HepG2 (cell line): Measurements from ENCODE around the gene MTHFD1L.

Experiments used
- ARID2 ChIP-seq: sonication (generic); formaldehyde crosslinking; IDR thresholded peaks from 2 replicates; pipeline ENCODE4 v1.8.1; 2022; ENCODE audit warnings: mild to moderate bottlenecking, missing genetic modification reagents, borderline replicate concordance
- EP300 ChIP-seq, 3 experiments: sonication (generic) in 1 of 3; formaldehyde crosslinking in 1 of 3; IDR thresholded peaks; 2 replicates each; pipeline versions ENCODE4 v1.5.1 to v1.6.1; 2011 to 2020; ENCODE audit warnings: low read depth in 2 of 3, low read length in 2 of 3, borderline replicate concordance in 1 of 3, improper control_type of control experiment in 1 of 3, mild to moderate bottlenecking in 1 of 3, missing genetic modification reagents in 1 of 3, moderate library complexity in 1 of 3

DNA sequence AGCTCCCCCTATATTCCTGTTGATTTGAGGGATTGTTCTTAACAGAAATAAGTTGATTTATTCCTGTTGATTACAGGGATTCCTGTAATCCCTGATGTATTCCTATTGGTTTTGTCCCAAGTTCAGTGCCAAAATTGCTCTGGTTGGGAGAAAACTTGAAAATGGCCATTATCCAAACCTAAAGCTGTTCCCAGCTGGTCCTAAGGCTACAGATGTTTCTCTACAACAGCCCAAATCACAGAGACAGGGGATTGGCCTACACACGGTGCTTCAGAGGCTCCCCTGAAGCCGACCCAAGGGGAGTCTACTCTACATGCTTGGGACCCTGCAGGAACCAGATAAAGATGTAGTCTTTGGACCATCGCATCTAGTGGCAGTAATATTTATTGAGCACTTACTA lies 275.3 kb downstream of the MTHFD1L start:
- TF ChIP-seq ARID2 (CRISPR knock-in tag) (no peak), EP300 (IDR thresholded peaks at IDR 0.05; ENCODE audit: low read depth in 2 of 2, low read length in 2 of 2) (no peak), EP300 (CRISPR knock-in tag; IDR thresholded peaks at IDR 0.05; ENCODE audit: borderline replicate concordance) (no peak)
